NB4 (cell line): ENCODE measurements around the gene PDCD1LG2.

ENCODE experiments used
- MYC ChIP-seq: IDR thresholded peaks from 2 replicates; pipeline ENCODE4 v1.6.1; 2011; ENCODE audit warnings: low read depth, low read length
- TF ChIP-seq, protein P1 (sequence below): IDR thresholded peaks from one replicate; pipeline ENCODE4 v1.5.1; 2012; ENCODE audit warnings: low read depth, low read length
- TF ChIP-seq, protein P2 (sequence below): IDR thresholded peaks from 2 replicates; pipeline ENCODE4 v1.6.1; 2011; ENCODE audit warnings: low read depth, low read length

DNA sequence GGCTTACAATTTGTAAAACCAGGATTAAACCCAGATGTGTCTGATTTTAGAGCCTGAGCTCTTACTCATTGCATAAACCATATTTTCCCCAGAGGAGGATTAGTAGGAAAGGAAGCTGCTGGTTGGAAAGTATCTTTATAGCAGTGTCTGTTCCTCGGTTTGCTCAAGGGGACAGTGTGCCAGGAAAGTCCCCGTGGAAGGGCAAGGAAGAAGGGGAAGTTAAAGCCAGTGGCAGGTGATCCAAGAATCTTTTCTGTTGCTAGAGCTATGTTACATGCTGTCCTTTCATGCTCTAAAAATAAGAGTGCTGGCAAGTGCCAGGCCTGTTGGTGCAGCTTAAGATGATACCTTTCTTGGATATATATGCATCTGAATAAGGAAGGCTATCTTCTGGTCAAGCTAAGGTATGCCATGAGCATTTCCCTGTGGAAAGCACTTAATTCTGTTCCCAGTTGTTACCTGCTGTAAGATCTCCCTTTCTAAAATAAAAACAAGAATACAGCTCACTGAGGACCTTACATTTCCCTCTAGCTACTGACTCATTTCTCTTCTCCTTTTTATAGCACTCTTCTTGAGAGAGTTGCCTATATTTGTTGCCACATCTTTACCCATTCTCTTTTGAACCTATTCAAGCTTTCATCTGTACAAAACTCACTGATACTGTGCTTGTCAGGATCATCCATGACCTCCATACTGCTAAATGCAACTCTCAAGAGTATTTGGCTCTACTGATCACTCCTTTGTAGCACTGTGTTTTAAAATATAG lies 8.0 kb downstream of the PDCD1LG2 start:
- TF ChIP-seq, protein P1, sequence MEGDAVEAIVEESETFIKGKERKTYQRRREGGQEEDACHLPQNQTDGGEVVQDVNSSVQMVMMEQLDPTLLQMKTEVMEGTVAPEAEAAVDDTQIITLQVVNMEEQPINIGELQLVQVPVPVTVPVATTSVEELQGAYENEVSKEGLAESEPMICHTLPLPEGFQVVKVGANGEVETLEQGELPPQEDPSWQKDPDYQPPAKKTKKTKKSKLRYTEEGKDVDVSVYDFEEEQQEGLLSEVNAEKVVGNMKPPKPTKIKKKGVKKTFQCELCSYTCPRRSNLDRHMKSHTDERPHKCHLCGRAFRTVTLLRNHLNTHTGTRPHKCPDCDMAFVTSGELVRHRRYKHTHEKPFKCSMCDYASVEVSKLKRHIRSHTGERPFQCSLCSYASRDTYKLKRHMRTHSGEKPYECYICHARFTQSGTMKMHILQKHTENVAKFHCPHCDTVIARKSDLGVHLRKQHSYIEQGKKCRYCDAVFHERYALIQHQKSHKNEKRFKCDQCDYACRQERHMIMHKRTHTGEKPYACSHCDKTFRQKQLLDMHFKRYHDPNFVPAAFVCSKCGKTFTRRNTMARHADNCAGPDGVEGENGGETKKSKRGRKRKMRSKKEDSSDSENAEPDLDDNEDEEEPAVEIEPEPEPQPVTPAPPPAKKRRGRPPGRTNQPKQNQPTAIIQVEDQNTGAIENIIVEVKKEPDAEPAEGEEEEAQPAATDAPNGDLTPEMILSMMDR, result no peak
- TF ChIP-seq MYC, result no peak
- TF ChIP-seq, protein P2, sequence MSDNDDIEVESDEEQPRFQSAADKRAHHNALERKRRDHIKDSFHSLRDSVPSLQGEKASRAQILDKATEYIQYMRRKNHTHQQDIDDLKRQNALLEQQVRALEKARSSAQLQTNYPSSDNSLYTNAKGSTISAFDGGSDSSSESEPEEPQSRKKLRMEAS, result no peak
